Measurements from ENCODE around the gene MED13.

GRCh38 chr17:62014526-62014925, 50.6 kb downstream of the MED13 start:
- TF ChIP-seq POLR2AphosphoS5 (IDR thresholded peaks at IDR 0.05) (no peak), CTCF (IDR thresholded peaks at IDR 0.05) (no peak)
